ENCODE measurements around the gene CDT1.

Gene CDT1

GRCh38 chr16:88836791-88837190, 33.2 kb downstream of the CDT1 start:
- DNase-seq (ENCODE audit: low spot score) = no peak

DNA sequence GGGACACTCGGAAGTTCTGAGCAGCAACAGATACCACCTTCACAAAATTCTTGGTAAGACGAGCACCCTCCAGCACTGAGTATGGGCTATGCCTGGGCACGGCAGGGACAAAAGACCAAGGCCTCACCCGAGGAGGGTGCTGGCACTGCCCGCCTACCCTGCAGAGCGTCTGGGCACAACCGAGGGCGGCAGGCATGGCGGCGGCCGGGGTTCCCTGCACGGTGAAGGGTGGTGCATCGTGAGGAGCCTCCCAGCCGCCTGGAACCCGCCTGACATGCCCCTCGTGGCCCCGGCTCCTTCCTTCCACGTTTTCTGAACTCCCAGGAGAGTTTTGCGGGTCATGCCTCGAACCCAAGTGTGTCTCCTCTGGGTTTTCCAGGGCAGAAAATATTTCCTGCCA, 34.2 kb downstream of the CDT1 start:
- no peak for DNase-seq (ENCODE audit: low spot score)

GRCh38 chr16:88838566-88838965, 35.0 kb downstream of the CDT1 start:
- DNase-seq (ENCODE audit: low spot score) = no peak

GRCh38 chr16:88839026-88839529, 35.5 kb downstream of the CDT1 start:
- no peak for DNase-seq (ENCODE audit: low spot score)

DNA sequence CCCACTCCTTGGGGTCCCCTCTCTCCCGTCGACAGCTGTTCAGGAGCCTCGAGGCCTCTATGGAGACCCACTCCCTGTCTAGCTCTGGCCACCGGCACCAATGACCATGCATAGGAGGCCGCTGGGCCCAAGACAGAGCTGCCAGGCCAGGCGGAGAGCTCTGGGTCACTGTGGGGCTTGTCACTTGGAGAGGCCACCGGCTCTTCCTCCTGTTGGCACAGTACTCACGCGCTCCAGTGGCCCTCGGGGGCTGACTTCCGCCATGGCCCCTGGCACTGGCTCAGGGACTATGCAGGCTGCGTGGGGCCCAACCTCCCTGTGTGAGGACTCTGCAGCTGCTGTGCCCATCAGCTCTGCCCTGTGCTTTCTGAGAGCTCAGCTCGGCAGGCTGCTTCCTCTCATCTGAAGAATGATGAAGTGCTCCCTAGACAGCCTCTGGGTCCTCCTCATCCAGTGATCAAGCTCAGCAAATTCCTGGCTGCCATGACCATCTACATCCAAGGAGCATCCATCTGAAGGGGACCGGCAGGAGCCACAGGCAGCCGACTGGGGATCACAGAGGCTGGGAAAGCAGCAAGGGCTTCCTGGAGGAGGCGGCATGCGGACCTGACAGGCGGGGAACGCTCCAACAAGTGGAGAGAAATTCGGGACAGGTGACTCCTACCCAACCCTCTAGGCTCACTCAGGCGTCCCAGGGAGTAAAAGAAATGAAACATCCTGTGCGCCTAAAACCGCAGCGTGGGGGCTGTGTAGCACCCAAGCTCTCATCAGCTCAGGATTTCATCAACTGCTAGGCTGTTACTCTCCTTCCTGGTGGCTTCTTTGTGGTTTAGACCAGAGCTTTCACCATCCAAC, 36.4 kb downstream of the CDT1 start:
- no peak for DNase-seq (ENCODE audit: low spot score)

- DNase-seq (ENCODE audit: low spot score) = no peak
These were observed 37.1 kb downstream of the CDT1 start for GRCh38 chr16:88840600-88841215.

DNA sequence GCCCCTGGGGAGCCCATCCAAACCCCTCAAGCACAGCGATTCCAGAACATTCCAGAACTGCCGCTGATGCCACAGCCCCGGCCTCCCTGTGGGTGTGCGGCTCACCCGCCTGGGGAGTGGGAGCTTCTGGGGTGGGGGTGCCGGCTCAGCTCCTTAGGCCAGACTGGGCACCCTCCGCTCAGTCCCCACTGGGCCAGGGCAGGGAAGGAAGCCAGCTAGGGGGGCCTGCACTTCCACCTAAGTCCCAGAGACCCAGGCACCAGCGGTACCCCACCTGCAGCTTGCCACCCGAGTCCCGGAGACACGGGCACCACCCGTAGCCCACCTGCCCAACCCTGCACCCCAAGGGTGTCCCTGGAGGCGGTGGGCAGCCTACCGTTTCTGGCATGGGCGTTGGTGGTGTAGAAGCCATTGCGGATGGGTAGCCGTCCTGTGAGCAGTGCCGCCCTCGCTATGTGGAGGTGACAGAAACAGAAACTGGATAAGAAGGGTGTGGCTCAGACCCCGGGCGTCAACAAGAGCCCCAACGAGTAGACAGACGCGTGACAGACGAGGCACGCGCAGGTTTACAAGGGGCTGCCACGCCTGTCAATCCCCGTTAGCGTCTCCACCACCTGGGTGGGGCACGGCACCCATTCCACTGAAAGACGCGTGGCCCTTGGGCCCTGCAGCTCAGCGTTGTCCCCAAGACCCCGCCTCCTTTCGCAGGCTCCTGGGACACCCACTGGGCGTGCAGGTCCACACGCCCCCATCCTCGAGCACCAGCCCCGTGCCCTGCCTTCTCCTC, 38.1 kb downstream of the CDT1 start:
- no peak for DNase-seq (ENCODE audit: low spot score)

GRCh38 chr16:88842308-88842756, 38.7 kb downstream of the CDT1 start:
- no peak for DNase-seq (ENCODE audit: low spot score)

DNA sequence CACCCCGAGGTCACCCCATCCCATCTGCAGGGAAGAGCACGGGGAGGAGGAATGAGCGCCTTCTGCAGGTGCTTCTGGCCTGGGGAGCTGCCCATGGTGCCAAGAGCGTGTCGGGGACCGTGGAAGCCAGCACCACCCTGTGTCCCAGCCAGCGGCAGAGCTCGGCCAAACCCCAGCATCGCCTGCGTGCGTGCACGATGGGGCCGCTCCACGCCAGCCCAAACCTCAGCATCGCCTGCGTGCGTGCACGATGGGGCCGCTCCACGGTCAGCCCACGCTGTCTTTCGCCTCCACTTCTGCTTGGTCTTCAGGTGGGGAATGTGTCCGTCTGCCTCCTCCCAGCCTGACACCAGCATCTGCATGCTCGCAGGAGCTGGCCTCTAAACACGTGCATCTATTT, 39.2 kb downstream of the CDT1 start:
- DNase-seq (ENCODE audit: low spot score) = no peak

- no peak for DNase-seq (ENCODE audit: low spot score)
These were observed 39.7 kb downstream of the CDT1 start for GRCh38 chr16:88843256-88843655.

DNA sequence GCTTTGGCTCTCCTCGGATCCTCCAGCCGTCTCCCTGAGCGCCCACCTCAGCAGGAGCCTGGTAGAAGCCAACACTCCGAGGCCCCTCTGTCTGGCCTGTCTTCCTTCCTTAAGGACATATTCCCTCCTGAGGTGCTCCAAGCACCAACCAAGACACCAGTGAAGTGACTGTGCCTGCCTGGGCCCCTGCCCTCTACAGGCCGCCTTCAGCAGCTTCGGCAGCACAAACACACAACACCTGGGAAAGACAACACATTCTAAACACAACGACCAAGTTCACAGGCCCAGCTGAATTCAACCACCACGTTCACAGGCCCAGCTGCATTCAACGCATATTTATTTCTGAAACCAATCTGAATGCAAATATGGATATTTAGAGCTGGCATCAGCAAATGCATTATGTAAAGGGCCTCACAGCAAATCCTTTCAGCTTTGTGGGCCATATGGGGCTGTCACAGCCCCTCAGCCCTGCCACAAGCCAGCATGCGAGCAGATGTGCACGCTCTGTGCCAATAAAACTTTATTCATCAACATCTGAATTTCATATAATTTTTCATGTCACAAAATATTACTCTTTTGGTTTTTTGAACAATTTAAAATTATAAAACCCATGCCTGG, 40.9 kb downstream of the CDT1 start:
- no peak for DNase-seq (ENCODE audit: low spot score)

DNA sequence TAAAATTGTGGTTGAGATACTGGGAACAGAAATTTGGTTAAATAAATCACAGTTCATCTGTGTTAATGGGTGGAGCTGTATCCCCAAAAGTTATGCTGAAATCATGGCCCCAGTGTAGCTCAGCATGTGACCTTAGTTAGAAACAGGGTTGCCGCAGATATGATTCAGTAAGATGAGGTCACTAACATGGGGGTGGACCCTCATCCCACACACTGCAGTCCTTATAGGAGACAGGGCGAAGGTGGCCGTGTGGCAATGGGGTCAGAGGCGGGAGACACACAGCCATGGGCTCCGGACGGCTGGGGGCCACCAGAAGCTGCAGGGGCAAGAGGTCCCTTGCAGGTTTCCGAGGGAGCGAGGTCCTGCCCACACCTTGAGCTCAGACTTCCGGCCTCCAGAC, 42.5 kb downstream of the CDT1 start:
- DNase-seq (ENCODE audit: low spot score) = no peak

GRCh38 chr16:88847654-88848053, 44.1 kb downstream of the CDT1 start:
- DNase-seq (ENCODE audit: low spot score) = no peak

DNA sequence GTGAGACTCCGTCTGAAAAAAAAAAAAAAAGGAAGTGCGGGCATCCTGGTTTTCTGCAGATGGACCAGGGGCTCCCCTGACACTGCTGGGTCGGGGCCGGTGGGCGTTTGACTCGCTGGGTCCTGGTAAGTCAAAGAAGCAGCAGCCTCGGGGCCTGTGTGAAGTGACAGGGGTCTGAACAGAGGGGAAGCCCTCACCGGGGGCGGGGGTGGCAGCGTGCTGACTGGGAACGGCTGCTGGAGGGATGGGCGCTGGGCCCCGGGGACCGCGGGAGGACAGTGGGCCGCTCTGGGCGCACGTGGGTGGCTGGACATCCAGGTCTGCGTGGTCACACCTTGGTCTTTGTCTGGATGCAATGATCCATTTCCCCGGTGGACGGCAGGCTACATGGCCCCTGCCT, 45.0 kb downstream of the CDT1 start:
- DNase-seq (ENCODE audit: low spot score) = no peak

DNA sequence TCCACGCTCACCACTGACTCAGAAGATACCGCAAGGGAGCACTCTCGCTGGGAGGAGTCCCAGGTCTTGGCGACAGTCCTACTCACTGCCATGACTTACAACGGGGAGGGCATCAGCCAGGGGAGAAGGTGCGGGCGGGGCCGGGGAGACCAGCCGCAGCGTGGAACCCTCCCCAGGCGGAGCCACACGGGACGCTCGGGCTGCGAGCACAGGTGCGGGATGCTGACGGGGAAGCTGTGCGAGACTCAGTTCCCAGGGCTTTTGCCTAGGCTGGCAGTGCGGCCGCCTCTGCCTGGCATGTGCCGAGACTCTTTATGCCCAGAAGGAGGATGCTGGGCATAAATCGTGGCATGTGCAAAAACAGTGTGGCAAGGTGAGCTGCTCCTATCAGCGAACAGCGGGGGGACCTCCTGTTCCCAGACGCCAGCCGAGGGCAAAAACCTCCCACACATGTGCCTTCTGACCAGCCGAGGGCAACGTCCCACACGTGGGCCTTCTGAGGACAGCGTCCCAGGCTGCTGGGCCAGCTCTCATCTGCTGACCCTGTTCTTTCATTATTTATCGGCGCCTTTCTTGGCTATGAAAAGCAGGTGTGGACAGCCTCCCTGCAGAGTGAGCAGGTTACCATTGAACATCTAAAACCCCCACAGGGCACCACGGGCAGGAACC, 47.1 kb downstream of the CDT1 start:
- no peak for DNase-seq (ENCODE audit: low spot score)

DNA sequence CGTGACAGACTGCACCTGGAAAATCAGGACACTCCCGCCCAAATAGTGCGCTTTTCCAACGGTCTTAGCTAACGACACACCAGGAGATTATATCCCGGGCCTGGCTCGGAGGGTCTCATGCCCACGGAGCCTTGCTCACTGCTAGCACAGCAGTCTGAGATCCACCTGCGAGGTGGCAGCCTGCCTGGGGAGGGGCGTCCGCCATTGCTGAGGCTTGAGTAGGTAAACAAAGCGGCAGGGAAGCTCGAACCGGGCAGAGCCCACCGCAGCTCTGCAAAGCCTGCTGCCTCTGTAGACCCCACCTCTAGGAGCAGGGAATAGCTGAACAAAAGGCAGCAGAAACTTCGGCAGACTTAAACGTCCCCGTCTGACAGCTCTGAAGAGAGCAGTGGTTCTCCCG, 48.0 kb downstream of the CDT1 start:
- DNase-seq (ENCODE audit: low spot score) = no peak

- no peak for DNase-seq (ENCODE audit: low spot score)
These were observed 49.8 kb downstream of the CDT1 start for GRCh38 chr16:88853325-88853941.

DNA sequence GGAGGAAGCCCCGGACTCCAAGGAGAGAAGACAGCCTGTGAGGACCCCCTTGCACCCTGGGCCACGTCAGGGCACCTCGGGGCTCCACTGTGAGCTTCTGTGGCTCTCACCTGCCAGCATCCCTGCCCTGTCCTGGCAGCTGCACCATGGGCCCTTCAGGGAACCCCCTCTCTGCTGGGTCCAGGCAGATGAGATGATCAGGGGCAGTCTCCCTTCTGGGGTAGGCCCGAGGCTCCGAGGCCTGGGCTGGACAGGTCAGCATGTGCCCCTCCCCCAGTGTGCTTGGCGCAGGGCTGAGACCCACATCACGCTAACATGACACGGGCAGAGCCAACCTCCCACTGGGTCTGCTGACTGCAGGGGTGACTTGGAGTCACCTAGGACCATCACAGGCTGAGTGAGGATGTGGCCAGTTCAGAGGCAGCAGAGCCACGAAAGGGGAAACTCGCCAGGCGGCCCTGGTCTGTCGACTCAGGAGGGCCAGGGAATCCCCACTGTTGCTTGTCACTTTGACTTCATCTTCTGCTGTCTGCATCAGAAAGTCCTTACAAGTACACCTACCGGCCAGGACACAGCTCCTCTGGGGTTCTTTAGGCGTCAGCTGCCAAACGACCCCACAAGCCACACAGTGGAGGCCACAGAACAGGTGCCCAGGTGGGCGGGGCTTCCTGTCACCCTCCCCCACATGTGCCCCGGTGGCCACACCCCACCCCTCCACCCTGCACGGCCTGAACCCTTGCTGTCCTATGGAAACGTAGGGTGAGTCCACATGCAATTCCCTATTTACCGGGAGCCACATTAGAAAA, 50.9 kb downstream of the CDT1 start:
- DNase-seq (ENCODE audit: low spot score) = no peak

DNA sequence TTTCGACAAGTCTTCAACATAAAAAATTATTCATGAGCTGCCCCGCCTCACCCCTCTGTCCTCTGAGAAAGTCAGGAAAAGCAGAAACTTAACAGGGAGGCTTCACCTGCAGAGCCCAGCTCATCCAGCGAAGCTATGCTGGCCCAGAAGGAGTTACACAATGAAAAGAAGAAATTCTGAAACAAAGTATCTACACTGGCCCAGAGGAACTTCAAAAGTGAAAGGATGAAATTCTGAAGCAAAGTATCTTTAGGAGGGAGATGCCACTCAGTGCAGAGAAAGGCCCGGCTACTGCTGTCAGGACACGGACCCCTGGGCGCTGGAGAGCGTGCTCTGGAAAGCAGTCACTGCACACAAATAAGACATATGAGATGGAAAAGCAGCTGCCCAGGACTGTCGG, 51.6 kb downstream of the CDT1 start:
- DNase-seq (ENCODE audit: low spot score) = no peak

DNA sequence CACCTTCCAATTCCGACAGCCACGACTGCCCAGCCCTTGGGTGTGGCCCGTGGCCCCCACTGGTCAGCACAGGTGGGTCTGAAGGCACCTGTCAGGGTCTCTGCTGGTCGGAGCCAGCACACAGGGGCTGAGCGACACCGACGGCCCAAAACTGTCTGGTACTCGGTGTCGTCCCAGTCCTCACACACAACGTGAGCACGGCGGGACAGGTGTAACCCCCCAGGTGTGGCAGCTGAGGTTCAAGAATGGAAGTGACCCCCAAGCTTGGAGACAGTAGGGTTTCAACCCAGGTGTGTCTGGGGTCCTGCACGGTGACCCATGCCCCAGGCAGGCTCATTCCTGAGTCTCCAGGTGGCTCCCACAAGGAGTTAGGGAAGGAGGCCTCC, 52.1 kb downstream of the CDT1 start:
- no peak for DNase-seq (ENCODE audit: low spot score)
